ENCODE data around the gene CDCA3. TPM values are rescaled to one million over a fixed set of nuclear protein-coding genes. Genes with fewer than 3 reads are reported as not detected.
"Not testable (repeated sequence)": the region's sequence is repeated elsewhere in the genome, so short reads cannot be mapped to it uniquely, and the experiment has no call there.

The CDCA3 gene
- polyA plus RNA-seq, 1 donor, result 17.5 TPM

DNA sequence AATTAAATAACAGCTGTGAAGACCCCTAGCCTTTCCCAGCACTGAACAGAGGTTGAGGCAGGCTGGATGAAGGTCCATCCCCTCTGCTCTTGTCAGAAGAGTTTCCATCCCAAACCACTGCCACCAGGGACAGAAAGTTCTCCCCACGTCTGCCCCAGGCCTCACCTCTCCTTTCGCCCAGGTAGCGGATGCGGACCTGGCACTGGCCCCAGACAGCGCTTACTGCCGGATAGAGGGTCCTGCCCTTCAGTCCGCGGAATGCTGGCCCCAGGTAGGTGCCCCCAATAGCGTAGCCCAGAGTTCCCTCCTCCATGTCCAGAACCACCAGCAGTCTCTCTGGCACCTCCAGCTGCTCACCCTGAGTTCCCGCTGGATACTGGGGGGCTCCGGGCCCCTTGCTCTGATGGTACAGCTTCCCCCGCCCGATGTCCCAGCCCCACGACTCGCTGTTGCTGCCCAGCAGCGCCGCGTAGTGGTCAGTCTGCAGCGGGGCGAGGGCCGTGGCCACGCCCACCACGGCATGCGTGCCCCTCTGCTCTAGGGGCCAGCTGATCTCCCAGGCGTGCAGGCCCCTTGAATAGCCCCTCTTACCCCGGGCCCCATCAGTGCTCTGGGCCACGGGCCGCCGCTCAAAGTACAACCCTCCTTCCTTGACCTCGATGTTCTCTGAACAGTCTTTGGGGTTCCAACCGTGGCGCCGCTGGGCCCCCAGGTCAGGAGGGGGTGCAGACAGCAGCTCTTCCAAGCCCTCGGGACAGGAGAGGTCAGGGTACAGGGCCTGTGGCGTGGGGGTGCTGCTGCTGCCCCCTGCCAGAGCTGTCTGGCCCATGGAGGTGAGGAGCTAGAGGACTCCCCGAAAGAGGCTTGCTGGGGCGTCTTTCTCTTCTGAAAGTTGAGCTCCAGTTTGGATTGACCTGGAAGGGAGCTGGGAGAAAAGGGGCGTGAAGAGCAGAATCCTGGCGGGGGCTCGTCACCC lies 21.3 kb upstream of the CDCA3 start:
- DNase-seq (ENCODE audit: low read depth), result no peak

DNA sequence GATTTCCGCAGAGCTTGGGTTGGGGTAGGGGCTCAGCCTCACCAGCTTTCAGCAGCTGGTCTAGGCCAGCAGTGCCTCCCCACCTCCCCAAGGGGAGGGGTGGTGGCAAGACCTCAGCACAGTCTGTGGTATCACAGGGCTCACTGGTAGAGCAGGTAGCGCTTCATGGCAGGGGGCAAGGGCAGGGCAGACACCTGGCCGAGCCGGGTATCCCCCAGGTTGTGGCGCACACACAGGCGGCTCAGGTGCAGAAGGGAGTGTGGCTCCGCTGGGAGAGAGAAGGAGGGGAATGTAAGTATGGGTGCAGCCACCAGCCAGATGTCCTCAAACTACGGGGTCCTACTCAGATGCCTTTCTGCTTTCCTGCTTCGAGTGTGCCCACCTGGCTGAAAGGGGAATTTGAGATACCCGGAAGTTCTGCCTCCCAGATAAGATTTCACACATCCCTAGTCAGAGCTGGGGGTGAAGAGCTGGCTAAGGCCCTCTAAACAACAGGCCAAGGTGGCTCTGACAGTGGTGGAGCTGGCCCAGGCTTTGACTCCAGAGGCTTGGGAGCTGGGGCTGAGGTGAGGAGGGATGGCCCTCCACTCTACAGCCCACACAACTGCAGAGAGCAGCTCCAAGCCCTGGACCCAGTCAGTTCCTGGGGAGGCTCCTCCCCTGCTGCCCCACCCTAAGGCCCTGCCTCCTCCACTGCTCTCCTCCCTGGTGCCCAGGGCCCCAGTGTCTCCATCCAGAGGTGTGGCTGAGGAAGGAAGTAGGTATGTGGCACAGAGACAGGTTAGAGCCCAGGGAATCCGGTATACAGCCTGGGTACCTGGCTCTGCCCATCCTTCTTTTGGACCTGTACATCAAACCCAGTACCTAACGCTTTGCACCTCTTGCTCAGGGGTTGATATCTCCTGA lies 20.2 kb upstream of the CDCA3 start:
- no peak for DNase-seq (ENCODE audit: low read depth)

DNA sequence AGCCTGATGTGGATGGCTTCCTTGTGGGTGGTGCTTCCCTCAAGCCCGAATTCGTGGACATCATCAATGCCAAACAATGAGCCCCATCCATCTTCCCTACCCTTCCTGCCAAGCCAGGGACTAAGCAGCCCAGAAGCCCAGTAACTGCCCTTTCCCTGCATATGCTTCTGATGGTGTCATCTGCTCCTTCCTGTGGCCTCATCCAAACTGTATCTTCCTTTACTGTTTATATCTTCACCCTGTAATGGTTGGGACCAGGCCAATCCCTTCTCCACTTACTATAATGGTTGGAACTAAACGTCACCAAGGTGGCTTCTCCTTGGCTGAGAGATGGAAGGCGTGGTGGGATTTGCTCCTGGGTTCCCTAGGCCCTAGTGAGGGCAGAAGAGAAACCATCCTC lies 19.2 kb upstream of the CDCA3 start:
- not testable (repeated sequence) for DNase-seq (ENCODE audit: low read depth)

DNA sequence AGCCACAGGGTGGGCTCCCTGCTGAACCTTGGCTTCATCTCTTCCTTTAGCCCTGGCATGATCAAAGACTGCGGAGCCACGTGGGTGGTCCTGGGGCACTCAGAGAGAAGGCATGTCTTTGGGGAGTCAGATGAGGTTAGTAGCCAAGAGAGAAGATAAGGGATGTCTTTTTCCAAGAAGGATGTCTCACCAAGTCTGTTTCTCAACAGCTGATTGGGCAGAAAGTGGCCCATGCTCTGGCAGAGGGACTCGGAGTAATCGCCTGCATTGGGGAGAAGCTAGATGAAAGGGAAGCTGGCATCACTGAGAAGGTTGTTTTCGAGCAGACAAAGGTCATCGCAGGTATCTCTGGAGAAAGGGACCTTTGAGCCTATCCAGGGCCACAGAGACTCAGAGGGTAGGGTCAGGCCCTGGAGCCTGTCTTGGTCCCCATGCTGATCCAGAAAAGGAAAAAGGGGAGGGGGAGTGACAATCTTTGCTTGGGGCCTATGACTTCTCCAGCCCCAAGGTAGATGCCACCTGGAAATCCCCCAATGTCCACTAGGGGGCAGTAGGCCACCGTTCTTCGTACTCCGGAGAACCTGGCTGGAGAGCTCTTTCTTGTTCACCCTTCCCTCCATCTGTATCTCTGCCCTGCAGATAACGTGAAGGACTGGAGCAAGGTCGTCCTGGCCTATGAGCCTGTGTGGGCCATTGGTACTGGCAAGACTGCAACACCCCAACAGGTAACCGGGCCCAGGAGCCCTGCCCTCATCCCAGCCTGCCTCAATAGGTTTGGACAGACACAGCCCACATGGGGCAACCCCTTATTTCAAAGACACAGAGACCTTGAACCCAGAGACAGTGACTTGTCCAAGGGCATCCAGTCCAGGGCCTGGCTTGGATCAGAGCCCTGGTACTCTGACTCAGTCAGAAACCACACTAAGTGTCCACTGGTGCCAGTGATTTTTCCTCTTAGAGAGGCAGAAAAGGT lies 18.2 kb upstream of the CDCA3 start:
- DNase-seq (ENCODE audit: low read depth), result no peak

DNA sequence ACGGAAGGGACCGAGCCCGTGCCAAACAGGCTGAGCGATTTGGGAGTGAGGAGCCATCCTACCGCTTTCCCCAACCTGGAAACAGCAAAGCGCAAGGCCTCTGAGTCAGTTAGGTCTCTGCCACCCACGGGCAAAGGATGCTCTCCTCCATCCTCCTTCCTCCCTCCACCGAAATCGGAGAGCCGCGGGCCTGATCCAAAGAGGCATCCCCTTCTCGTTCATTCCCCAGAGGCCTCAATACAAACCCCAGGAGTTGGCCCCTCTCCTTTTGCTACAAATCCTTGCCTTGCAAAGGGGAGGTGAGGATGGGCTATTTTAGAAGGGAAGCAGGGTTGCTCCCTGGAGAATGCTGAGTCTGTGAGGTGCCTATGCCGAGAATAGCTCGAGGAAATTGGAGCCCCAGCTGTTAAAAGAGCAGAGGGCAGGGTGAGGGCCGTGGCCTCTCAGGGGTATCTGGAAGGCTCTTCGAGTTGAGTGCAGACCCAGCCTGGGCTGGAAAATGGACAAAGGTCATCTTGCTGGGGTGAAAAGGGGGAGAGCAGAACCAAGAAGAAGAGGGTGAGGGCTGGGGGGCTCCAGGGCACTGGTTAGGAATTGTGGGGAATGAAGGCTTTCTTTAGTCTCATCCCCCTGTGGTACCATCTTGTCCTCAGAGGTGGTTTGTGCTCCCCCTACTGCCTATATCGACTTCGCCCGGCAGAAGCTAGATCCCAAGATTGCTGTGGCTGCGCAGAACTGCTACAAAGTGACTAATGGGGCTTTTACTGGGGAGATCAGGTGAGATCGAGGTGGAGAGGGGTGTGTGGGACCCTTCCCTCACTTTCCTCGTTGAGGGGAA lies 17.3 kb upstream of the CDCA3 start:
- DNase-seq (ENCODE audit: low read depth), result no peak

DNA sequence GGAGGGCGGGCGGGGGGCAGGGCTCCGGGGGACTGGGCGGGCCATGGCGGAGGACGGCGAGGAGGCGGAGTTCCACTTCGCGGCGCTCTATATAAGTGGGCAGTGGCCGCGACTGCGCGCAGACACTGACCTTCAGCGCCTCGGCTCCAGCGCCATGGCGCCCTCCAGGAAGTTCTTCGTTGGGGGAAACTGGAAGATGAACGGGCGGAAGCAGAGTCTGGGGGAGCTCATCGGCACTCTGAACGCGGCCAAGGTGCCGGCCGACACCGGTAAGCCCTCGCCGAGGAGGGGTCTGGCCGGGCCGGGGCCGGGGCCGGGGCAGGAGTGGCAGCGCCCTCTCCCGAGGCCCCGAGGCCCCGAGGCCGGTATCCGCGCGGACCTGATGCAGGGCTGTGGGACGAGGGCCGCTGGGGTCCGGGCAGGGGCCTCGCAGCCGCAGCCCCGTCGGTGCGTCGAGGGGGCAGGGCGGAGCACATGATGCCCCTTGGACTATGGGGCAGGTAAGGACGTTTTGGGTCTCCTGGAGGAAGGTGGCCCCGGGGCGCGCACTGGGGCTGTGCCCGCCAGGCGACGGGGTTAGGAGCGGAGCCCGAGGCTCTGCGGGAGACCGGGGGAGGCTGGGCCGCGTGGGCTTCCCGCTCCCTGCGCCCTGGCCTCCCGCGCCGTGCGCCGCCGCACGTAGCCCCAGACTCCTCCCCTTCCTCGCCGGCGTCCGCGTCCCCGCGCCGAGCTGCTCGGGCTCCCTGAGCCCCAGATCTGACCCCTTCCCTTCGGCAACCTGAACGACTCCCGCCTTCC lies 16.5 kb upstream of the CDCA3 start, which contains the start of gene TPI1:
TSS of gene TPI1 (plus strand) at position 119 of the 798 bp plus-strand sequence. CDS start at position 155, 36 bp downstream.
- DNase-seq (ENCODE audit: low read depth), result no peak

DNA sequence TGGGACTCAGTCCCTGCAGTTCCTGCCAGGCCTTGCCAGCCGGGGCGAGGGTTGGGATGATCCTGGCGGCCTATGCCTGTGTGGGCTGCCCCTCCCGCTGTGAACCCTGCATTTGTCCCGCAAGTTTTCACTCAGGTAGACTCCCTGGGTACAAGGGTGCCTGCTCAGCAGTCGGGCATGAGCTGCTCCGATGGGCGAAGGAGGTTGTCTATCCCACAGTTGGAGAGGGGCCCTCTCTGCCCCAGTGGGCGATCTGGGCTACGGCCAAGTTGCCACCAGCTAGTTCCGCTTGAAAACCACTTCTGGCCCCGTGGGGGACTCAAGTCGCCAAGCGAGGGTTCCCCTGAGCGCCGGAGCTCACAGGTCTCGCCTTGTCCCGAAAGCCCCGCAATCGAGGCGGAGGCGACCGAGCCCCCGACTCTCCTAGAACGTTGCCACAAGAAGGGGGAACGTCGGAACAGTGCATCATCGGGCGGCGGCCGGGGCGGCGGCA lies 15.9 kb upstream of the CDCA3 start:
- no peak for DNase-seq (ENCODE audit: low read depth)

GRCh38 chr12:6866163-6866919 lies 15.3 kb upstream of the CDCA3 start:
- DNase-seq (ENCODE audit: low read depth), result no peak

DNA sequence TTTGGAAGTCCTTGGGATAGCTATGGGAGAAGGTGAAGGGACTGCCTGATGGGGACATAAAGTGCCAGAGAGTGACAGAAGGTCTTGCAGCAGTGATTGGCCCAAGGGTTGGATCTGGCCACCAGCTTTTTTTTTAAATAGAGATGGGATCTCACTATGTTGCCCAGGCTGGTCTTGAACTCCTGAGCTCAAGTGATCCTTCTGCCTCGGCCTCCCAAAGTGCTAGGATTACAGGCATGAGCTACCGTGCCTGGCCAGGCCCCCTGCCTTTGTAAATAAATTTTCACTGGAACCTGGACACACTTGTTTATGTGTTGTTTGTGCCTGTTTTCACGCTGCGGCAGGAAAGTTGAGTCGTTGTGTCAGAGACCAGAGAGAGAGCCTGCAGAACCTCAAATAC lies 14.2 kb upstream of the CDCA3 start:
- not testable (repeated sequence) for DNase-seq (ENCODE audit: low read depth)

GRCh38 chr12:6863586-6864321 lies 12.7 kb upstream of the CDCA3 start:
- no peak for DNase-seq (ENCODE audit: low read depth)

- DNase-seq (ENCODE audit: low read depth), result no peak
These were observed 11.9 kb upstream of the CDCA3 start for GRCh38 chr12:6863033-6863432.

DNA sequence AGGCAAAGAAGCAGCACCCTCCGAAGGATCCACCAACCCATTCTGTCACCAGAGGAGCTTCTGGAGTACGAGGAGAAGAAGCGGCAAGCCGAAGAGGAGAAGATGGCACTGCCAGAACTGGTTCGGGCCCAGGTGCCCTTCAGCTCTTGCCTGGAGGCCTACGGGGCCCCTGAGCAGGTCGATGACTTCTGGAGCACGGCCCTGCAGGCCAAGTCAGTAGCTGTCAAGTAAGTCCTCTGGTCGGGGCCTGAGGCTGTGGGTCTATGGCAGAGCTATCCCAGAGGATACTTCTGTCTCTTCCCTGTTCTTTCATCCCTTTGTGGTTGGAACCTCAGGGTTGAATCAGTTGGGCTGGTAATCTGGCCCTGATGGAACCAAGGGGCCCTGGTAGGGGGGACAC lies 10.3 kb upstream of the CDCA3 start:
- no peak for DNase-seq (ENCODE audit: low read depth)

DNA sequence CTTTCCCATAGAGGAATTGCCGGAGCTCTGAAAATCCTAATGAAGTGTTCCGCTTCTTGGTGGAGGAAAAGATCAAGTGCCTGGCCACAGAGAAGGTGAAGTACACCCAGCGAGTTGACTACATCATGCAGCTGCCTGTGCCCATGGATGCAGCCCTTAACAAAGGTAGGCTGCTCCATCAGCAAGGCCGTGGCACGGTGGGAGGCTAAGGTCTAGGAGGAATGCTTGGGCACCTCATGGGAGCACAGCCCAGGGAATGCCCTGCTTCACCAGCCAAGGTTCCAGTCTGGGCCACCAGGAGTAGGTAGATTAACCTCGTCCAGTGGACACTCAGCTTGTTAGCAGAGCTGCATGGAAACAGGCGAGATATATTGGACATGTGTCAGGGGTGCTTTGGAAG lies 9.9 kb upstream of the CDCA3 start:
- no peak for DNase-seq (ENCODE audit: low read depth)

- DNase-seq (ENCODE audit: low read depth), result no peak
These were observed 9.0 kb upstream of the CDCA3 start for GRCh38 chr12:6860116-6860515.

DNA sequence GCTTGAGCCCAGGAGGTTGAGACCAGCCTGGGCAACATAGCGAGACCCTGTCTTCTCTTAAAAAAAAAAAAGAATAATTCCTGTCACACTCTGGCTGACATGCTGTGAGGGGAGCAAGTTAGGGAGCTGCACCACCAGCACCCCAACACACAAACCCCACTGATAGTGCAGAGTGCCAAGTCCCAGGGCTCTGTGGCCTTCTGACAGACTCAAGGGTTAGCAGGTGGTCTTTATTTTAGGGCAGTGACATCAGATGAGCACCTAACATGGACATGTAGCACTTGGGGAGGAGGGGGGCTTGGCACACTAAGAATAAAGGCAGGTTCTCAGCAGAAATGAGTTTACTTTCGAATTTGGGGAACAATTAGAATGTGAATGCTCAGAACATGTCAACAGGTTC lies 7.7 kb upstream of the CDCA3 start:
- DNase-seq (ENCODE audit: low read depth), result no peak

DNA sequence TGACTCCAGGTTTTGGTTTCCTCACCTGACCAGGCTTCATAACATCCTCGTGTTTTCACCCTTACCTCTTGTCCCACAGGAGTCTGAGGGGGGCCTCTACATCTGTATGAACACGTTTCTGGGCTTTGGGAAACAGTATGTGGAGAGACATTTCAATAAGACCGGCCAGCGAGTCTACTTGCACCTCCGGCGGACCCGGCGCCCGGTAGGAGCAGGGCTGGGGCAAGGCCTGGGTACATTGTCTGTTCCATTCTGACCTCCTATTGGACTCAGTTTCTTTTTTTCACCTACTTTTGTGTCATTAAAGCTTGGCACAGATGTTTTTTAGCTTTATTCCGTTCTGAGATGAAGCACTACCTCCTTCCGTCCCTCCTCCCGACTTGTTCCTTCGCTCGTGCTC lies 4.2 kb upstream of the CDCA3 start:
- no peak for DNase-seq (ENCODE audit: low read depth)

DNA sequence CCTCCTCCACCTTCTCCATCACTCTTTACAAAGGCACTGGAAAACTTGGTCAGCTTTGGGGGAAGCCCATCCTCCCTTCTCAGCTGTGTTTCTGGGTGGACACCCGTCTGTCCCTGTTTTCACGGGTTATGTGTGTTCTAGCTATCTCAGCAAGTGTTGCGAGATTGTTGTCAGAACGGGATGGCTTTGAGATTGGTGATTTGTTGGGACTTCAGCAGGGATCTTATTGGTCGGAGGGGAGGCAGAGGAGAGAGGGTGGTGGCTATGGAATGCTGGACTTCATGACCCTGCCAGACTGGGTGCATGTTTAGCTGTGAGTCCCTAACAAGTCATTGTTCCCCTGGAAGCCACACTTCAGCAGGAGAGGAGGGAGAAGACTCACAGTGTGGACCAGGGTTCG lies 3.0 kb upstream of the CDCA3 start:
- DNase-seq (ENCODE audit: low read depth), result no peak

- DNase-seq (ENCODE audit: low read depth), result no peak
These were observed 2.5 kb upstream of the CDCA3 start for GRCh38 chr12:6853626-6854025.

Data from forelimb muscle (tissue), 1 donor.